GM18517 (cell line): ENCODE measurements around the gene UVRAG.

Experiments used
- ATAC-seq: cut with Tn5 transposase; IDR thresholded peaks from one replicate; pipeline ENCODE4 v1.9.1; 2021; ENCODE audit warnings: mild to moderate bottlenecking, moderate library complexity; ENCODE audit not compliant: unreplicated experiment

Gene UVRAG

GRCh38 chr11:76131671-76132631 lies 316.9 kb downstream of the UVRAG start:
- no peak for ATAC-seq

GRCh38 chr11:76134239-76134638 lies 319.2 kb downstream of the UVRAG start:
- no peak for ATAC-seq

- no peak for ATAC-seq
These were observed 320.5 kb downstream of the UVRAG start for GRCh38 chr11:76135491-76135890.

- ATAC-seq: no peak
These were observed 324.3 kb downstream of the UVRAG start for GRCh38 chr11:76139314-76139713.

- ATAC-seq: no peak
These were observed 326.0 kb downstream of the UVRAG start for GRCh38 chr11:76140912-76141574.

- ATAC-seq: no peak
These were observed 327.0 kb downstream of the UVRAG start for GRCh38 chr11:76141901-76142588.

GRCh38 chr11:76143274-76143673 lies 328.3 kb downstream of the UVRAG start:
- ATAC-seq: no peak

GRCh38 chr11:76147106-76147740 lies 332.2 kb downstream of the UVRAG start:
- ATAC-seq: no peak

- no peak for ATAC-seq
These were observed 333.2 kb downstream of the UVRAG start for GRCh38 chr11:76148231-76148630.

GRCh38 chr11:76148941-76149613 lies 334.1 kb downstream of the UVRAG start:
- ATAC-seq: no peak

GRCh38 chr11:76149713-76150112 lies 334.7 kb downstream of the UVRAG start:
- ATAC-seq: no peak

GRCh38 chr11:76150141-76150540 lies 335.1 kb downstream of the UVRAG start:
- ATAC-seq: no peak

- ATAC-seq: no peak
These were observed 336.6 kb downstream of the UVRAG start for GRCh38 chr11:76151556-76152085.

GRCh38 chr11:76152086-76152681 lies 337.2 kb downstream of the UVRAG start:
- ATAC-seq: peak; percentile 66

- ATAC-seq: peak; percentile 54
These were observed 337.9 kb downstream of the UVRAG start for GRCh38 chr11:76152741-76153570.

GRCh38 chr11:76153571-76153923 lies 338.5 kb downstream of the UVRAG start:
- ATAC-seq: no peak

GRCh38 chr11:76155500-76156227 lies 340.7 kb downstream of the UVRAG start:
- no peak for ATAC-seq

GRCh38 chr11:76156971-76157427 lies 342.0 kb downstream of the UVRAG start:
- no peak for ATAC-seq
